ENCODE results near the gene PLCG2. TPM values are rescaled to one million over a fixed set of nuclear protein-coding genes. Genes with fewer than 3 reads are reported as not detected.

PLCG2 gene
- total RNA-seq, 2 experiments from 2014 or later, result 196 to 485 TPM

DNA sequence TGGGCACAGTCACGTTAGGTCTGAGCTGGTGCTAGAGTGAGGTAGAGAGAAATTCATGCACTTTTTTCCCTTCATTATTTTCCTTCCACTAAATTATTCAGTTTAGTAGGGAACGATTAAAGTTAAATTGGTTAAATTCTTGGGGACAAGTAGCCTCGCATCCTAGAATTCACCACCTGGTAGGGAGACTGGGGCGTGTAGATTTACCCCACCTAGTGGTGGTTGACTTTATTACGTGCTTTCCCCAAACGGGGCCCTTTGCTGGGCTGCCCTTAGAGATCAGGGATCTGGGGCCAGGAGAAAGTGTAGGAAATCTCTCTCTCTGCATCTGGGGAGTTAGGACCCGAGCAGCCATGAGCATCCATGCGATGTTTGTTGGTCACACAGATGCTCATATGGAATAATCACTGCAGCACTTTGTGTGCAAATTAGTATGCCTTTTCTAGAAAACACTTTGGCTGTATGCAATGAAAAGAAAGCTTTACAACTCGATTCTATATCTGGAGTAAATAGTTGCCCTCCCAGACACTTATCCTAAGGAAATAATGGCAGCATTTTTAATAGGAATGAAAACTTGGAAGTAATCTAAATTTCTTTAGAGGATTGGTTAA, 107.0 kb downstream of the PLCG2 start:
- TF ChIP-seq, protein P1, sequence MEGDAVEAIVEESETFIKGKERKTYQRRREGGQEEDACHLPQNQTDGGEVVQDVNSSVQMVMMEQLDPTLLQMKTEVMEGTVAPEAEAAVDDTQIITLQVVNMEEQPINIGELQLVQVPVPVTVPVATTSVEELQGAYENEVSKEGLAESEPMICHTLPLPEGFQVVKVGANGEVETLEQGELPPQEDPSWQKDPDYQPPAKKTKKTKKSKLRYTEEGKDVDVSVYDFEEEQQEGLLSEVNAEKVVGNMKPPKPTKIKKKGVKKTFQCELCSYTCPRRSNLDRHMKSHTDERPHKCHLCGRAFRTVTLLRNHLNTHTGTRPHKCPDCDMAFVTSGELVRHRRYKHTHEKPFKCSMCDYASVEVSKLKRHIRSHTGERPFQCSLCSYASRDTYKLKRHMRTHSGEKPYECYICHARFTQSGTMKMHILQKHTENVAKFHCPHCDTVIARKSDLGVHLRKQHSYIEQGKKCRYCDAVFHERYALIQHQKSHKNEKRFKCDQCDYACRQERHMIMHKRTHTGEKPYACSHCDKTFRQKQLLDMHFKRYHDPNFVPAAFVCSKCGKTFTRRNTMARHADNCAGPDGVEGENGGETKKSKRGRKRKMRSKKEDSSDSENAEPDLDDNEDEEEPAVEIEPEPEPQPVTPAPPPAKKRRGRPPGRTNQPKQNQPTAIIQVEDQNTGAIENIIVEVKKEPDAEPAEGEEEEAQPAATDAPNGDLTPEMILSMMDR (conservative IDR thresholded peaks at IDR 0.05; ENCODE audit: low read length), result peak; percentile 93
- TF ChIP-seq EZH2phosphoT487 (IDR thresholded peaks at IDR 0.05; ENCODE audit: borderline replicate concordance, low read depth, low read length), result no peak
- Histone ChIP-seq H3K4me2 (ENCODE audit: low read length) (no peak overlapping the region), H3K36me3 (ENCODE audit: insufficient read depth, low read length) (peaks cover 97% of the 10 kb centered on the region), H3K79me2 (ENCODE audit: insufficient read depth, low read depth, low read length) (no peaks in the 10 kb centered on the region), H3K4me3 (ENCODE audit: low read depth, low read length, poor library complexity, severe bottlenecking) (no peak overlapping the region), H3K9me2 (ENCODE audit: insufficient read depth, low read length) (no peaks in the 10 kb centered on the region), H4K20me1 (ENCODE audit: insufficient read depth, low read length) (no peaks in the 10 kb centered on the region), H3K4me1 (ENCODE audit: insufficient read depth, low read length, poor library complexity, severe bottlenecking) (peaks cover 5% of the 10 kb centered on the region), H3K27ac (ENCODE audit: low read depth, low read length, poor library complexity, severe bottlenecking) (peak overlapping the region; percentile 7), H2AFZ (ENCODE audit: low read length) (no peak overlapping the region), H3K9me3 (ENCODE audit: low read length) (no peaks in the 10 kb centered on the region)
- peak; percentile 67 for DNase-seq (ENCODE audit: low spot score)
- intact Hi-C loops (cut with micrococcal nuclease; ENCODE audit: unreplicated experiment), result loop anchor here (5.0 to 10.0 kb wide), 2 partner anchors 104 to 261 kb away; no protein-coding TSS in a partner anchor
- BruUV-seq (replicated peaks), result no TSS peak
- CTCF ChIA-PET (ENCODE audit: unreplicated experiment), result no interaction called here
- POLR2A ChIA-PET, result no interaction called here

DNA sequence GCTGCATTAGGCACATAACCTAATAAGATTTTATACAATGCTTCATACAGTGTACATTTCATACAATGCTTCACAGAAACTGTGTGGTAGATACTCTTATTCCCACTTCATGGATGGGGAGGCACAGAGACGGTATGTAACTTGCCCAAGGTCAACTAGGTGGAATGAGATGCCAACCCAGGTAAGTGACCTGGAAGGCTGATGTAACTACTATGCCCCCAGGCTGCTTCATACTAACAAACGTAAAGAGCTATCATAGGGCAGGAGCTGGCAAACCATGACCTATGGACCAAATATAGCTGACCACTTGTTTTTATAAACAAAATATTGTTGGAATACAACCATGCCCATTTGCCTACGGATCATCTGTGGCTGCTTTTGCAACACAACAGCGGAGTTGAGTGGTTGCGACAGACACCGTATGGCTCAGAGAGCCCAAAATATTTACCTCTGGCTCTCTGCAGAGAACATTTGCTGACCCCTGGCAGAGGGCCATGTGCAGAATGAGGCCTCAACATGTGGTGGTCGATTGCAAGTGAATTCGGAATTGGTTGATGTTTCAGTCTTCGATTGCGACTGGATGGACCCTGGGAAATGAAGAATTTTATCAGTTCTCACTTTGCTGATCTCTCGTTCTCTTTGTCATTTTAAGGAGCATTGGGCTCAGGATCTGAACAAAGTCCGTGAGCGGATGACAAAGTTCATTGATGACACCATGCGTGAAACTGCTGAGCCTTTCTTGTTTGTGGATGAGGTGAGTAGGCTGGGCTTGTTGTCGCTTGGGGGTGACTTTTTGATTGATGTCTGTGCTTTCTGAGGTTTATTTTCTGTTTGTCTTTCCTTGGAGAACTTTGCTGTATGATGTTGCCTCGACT, 109.7 kb downstream of the PLCG2 start:
- POLR2A ChIA-PET, result interaction anchor here (1.0 kb wide), 1 partner anchor 18 kb away, joined by 4 read pairs; no protein-coding TSS in a partner anchor
- Histone ChIP-seq H3K79me2 (ENCODE audit: insufficient read depth, low read depth, low read length) (no peaks in the 10 kb centered on the region), H3K9me2 (ENCODE audit: insufficient read depth, low read length) (no peaks in the 10 kb centered on the region), H3K4me3 (ENCODE audit: low read depth, low read length, poor library complexity, severe bottlenecking) (no peak overlapping the region), H3K27ac (ENCODE audit: low read depth, low read length, poor library complexity, severe bottlenecking) (no peak overlapping the region), H4K20me1 (ENCODE audit: insufficient read depth, low read length) (no peaks in the 10 kb centered on the region), H3K4me2 (ENCODE audit: low read length) (no peak overlapping the region), H3K9me3 (ENCODE audit: low read length) (no peaks in the 10 kb centered on the region), H3K36me3 (ENCODE audit: insufficient read depth, low read length) (peaks cover 97% of the 10 kb centered on the region), H3K4me1 (ENCODE audit: insufficient read depth, low read length, poor library complexity, severe bottlenecking) (peaks cover 5% of the 10 kb centered on the region), H2AFZ (ENCODE audit: low read length) (no peak overlapping the region)
- no peak for TF ChIP-seq EZH2phosphoT487 (IDR thresholded peaks at IDR 0.05; ENCODE audit: borderline replicate concordance, low read depth, low read length)
- TF ChIP-seq, protein P1 (conservative IDR thresholded peaks at IDR 0.05; ENCODE audit: low read length), result no peak
- BruUV-seq (replicated peaks), result no TSS peak
- CTCF ChIA-PET (ENCODE audit: unreplicated experiment), result no interaction called here
- intact Hi-C loops (cut with micrococcal nuclease; ENCODE audit: unreplicated experiment), result loop anchor here (5.0 to 10.0 kb wide), 2 partner anchors 106 to 264 kb away; no protein-coding TSS in a partner anchor
- no peak for DNase-seq (ENCODE audit: low spot score)

All from OCI-LY7 (cell line).